CD14-positive monocyte (primary cell): ENCODE data around the gene NUMB. TPM values are rescaled to one million over a fixed set of nuclear protein-coding genes. Genes with fewer than 3 reads are reported as not detected.

Experiments used
- DNase-seq, 3 donors: peaks; one replicate each; pipeline ENCODE4 v3.0.0-alpha.2; 2011 to 2022
- H2AFZ ChIP-seq: 2 replicates; pipeline ENCODE4 v1.6.0; 2012; ENCODE audit warnings: mild to moderate bottlenecking, low read depth, low read length, inconsistent platforms; ENCODE audit not compliant: insufficient read depth, poor library complexity, severe bottlenecking
- H3K27ac ChIP-seq, 2 donors: 1 replicate in 1 of 2; 2 replicates in 1 of 2; pipeline ENCODE4 v1.5.1; 2012 to 2013; ENCODE audit warnings: low read length in 2 of 2, control low read depth in 1 of 2, inconsistent platforms in 1 of 2, low read depth in 1 of 2, mild to moderate bottlenecking in 1 of 2
- H3K27me3 ChIP-seq, 2 donors: one replicate each; pipeline versions ENCODE4 v1.6.0 to v1.6.1; 2011 to 2013; ENCODE audit warnings: low read length in 2 of 2; ENCODE audit not compliant: control insufficient read depth in 2 of 2, insufficient read depth in 2 of 2
- H3K36me3 ChIP-seq, 2 donors: replicated peaks in 1 of 2; 1 replicate in 1 of 2; 2 replicates in 1 of 2; pipeline versions ENCODE4 v1.5.1 to v1.6.1; 2012 to 2013; ENCODE audit warnings: low read length in 2 of 2, control low read depth in 1 of 2, inconsistent platforms in 1 of 2, mild to moderate bottlenecking in 1 of 2; ENCODE audit not compliant: insufficient read depth in 2 of 2, control insufficient read depth in 1 of 2
- H3K4me1 ChIP-seq, 2 donors: 1 replicate in 1 of 2; 2 replicates in 1 of 2; pipeline versions ENCODE4 v1.5.1 to v1.6.1; 2012 to 2013; ENCODE audit warnings: low read length in 2 of 2, control low read depth in 1 of 2, inconsistent platforms in 1 of 2, mild to moderate bottlenecking in 1 of 2, moderate library complexity in 1 of 2; ENCODE audit not compliant: insufficient read depth in 2 of 2, control insufficient read depth in 1 of 2
- H3K4me2 ChIP-seq: replicated peaks from 2 replicates; pipeline ENCODE3; 2012; ENCODE audit warnings: low read length, moderate library complexity, mild to moderate bottlenecking; ENCODE audit not compliant: poor library complexity, severe bottlenecking; ENCODE audit errors: extremely low read depth
- H3K4me3 ChIP-seq, 3 experiments: fragments of 200-600 bp in 1 of 3; sonication (generic) in 1 of 3; replicated peaks in 1 of 3; 1 replicate in 2 of 3; 2 replicates in 1 of 3; pipeline ENCODE4 v1.5.1; 2011 to 2013; ENCODE audit warnings: low read length in 3 of 3, mild to moderate bottlenecking in 3 of 3, control low read depth in 2 of 3, low read depth in 2 of 3, inconsistent platforms in 1 of 3, moderate library complexity in 1 of 3
- H3K79me2 ChIP-seq: 2 replicates; pipeline ENCODE4 v1.6.0; 2012; ENCODE audit warnings: mild to moderate bottlenecking, control low read depth, inconsistent platforms, low read length, moderate library complexity; ENCODE audit not compliant: insufficient read depth
- H3K9ac ChIP-seq: 2 replicates; pipeline ENCODE4 v1.6.0; 2017; ENCODE audit warnings: low read length, mild to moderate bottlenecking; ENCODE audit not compliant: insufficient read depth, poor library complexity, severe bottlenecking
- H3K9me3 ChIP-seq, 2 donors: replicated peaks in 1 of 2; 1 replicate in 1 of 2; 2 replicates in 1 of 2; pipeline versions ENCODE4 v1.5.1 to v1.6.1; 2012 to 2013; ENCODE audit warnings: low read length in 2 of 2, control low read depth in 1 of 2; ENCODE audit not compliant: control insufficient read depth in 1 of 2, insufficient read depth in 1 of 2
- H4K20me1 ChIP-seq: 2 replicates; pipeline ENCODE4 v1.6.0; 2012; ENCODE audit warnings: mild to moderate bottlenecking, low read length, control low read depth, moderate library complexity; ENCODE audit not compliant: insufficient read depth
- H3K27ac Mint-ChIP-seq, 7 donors: one replicate each; pipeline ENCODE4 v1.8.0; 2020; ENCODE audit warnings: mild to moderate bottlenecking in 7 of 7, mixed read lengths in 7 of 7, moderate library complexity in 6 of 7, inconsistent platforms in 2 of 7
- H3K27me3 Mint-ChIP-seq, 3 donors: one replicate each; pipeline ENCODE4 v1.8.0; 2021 to 2022; ENCODE audit warnings: low read depth in 3 of 3, mild to moderate bottlenecking in 3 of 3, mixed read lengths in 3 of 3, moderate library complexity in 3 of 3, inconsistent platforms in 1 of 3
- H3K36me3 Mint-ChIP-seq, 2 donors: one replicate each; pipeline ENCODE4 v1.8.0; 2020; ENCODE audit warnings: mixed read lengths in 2 of 2, inconsistent platforms in 1 of 2, mild to moderate bottlenecking in 1 of 2
- H3K4me1 Mint-ChIP-seq: one replicate; pipeline ENCODE4 v1.8.0; 2020; ENCODE audit warnings: mild to moderate bottlenecking, mixed read lengths
- H3K4me3 Mint-ChIP-seq, 2 donors: one replicate each; pipeline ENCODE4 v1.8.0; 2020; ENCODE audit warnings: mild to moderate bottlenecking in 2 of 2, mixed read lengths in 2 of 2, moderate library complexity in 1 of 2
- H3K9me3 Mint-ChIP-seq, 7 donors: one replicate each; pipeline ENCODE4 v1.8.0; 2020 to 2022; ENCODE audit warnings: mixed read lengths in 7 of 7, mild to moderate bottlenecking in 6 of 7, moderate library complexity in 6 of 7, inconsistent platforms in 2 of 7
- CTCF ChIP-seq: fragments of 200-600 bp; IDR thresholded peaks from one replicate; pipeline ENCODE4 v1.8.0; 2022; ENCODE audit warnings: antibody characterized with exemption, mild to moderate bottlenecking
- WGBS: methylation state at CpG from one replicate; pipeline ENCODE4 v1.1.5; 2013; ENCODE audit warnings: missing lambda C conversion rate; ENCODE audit not compliant: insufficient coverage; 5-methylcytosine and 5-hydroxymethylcytosine counted together
- intact Hi-C, 2 donors: fragments of 100-400 bp; cut with micrococcal nuclease; formaldehyde crosslinking; loops; one replicate each; pipeline versions ENCODE4 v1.15.0 to v1.15.1; 2023
- polyA plus RNA-seq, 3 donors: library from polyadenylated mRNA; depleted of rRNA in 1 of 3; unstranded in 2 of 3; stranded (reverse) in 1 of 3; fragments of 300-500 nt in 2 of 3; fragments of >200 nt in 1 of 3; fragmentation: Illumina TruSeq in 2 of 3; gene quantifications; 1 replicate in 2 of 3; 2 replicates in 1 of 3; pipeline ENCODE4 v1.2.3, GENCODE V29; 2012 to 2021

NUMB gene
- polyA plus RNA-seq, 3 donors: 83.4 to 223 (median 126) TPM

- Mint-ChIP-seq H3K4me1 (peaks cover 20% of the 10 kb centered on the region), H3K27ac (no peak overlapping the region), H3K36me3 (peaks cover 9 to 28% of the 10 kb centered on the region in 2 donors), H3K4me3 (no peak overlapping the region), H3K9me3 (no peaks in the 10 kb centered on the region), H3K27me3 (no peaks in the 10 kb centered on the region)
- H3K79me2 ChIP-seq: peaks cover 80% of the 10 kb centered on the region
- H4K20me1 ChIP-seq: peaks cover 98% of the 10 kb centered on the region
- no peak overlapping the region for H3K9ac ChIP-seq
- H3K27ac ChIP-seq: no peak overlapping the region
- TF ChIP-seq CTCF: no peak
- WGBS: no CpG with 5 or more reads among the region's 1 CpG
- H3K27me3 ChIP-seq: no peaks in the 10 kb centered on the region
- H2AFZ ChIP-seq: no peak overlapping the region
- peaks cover 3 to 20% of the 10 kb centered on the region in 2 donors for H3K4me1 ChIP-seq
- intact Hi-C loops: no loop called here
- no peak overlapping the region for H3K4me3 ChIP-seq
- H3K9me3 ChIP-seq: no peaks in the 10 kb centered on the region
- no peak for DNase-seq
- H3K4me2 ChIP-seq: no peak overlapping the region
- peaks cover 3 to 34% of the 10 kb centered on the region in 2 donors for H3K36me3 ChIP-seq
These were observed 84.1 kb downstream of the NUMB start for GRCh38 chr14:73374218-73374617.

GRCh38 chr14:73372529-73372928, 85.8 kb downstream of the NUMB start:
- H3K27ac Mint-ChIP-seq: peak overlapping the region in 1 of 7 donors; percentile 75
- Histone ChIP-seq H3K4me2 (no peak overlapping the region), H3K4me3 (no peak overlapping the region), H3K4me1 (peaks cover 3 to 27% of the 10 kb centered on the region in 2 donors), H3K79me2 (peaks cover 80% of the 10 kb centered on the region), H4K20me1 (peaks cover 98% of the 10 kb centered on the region), H3K36me3 (peaks cover 3 to 37% of the 10 kb centered on the region in 2 donors), H3K9me3 (no peaks in the 10 kb centered on the region), H2AFZ (no peak overlapping the region), H3K9ac (no peak overlapping the region), H3K27ac (no peak overlapping the region), H3K27me3 (no peaks in the 10 kb centered on the region)
- no peaks in the 10 kb centered on the region for H3K9me3 Mint-ChIP-seq
- intact Hi-C loops: no loop called here
- H3K27me3 Mint-ChIP-seq: no peaks in the 10 kb centered on the region
- no peak for DNase-seq
- H3K4me1 Mint-ChIP-seq: peaks cover 24% of the 10 kb centered on the region
- H3K4me3 Mint-ChIP-seq: no peak overlapping the region
- H3K36me3 Mint-ChIP-seq: peaks cover 15 to 37% of the 10 kb centered on the region in 2 donors
- TF ChIP-seq CTCF: no peak
